Measurements from ENCODE around the gene GPR137B. TPM values are rescaled to one million over a fixed set of nuclear protein-coding genes. Genes with fewer than 3 reads are reported as not detected.
"Not testable (repeated sequence)": the region's sequence is repeated elsewhere in the genome, so short reads cannot be mapped to it uniquely, and the experiment has no call there.

The GPR137B gene
- total and polyA plus RNA-seq, 8 donors: 2.9 to 64.8 (median 12.5) TPM

GRCh38 chr1:236181059-236181458 is 38.7 kb downstream of the GPR137B start:
- 95 to 99% (median 96%) methylated on average over 3 of the region's 3 CpGs for WGBS, 5 donors
- H3K4me3 ChIP-seq: no peak overlapping the region
- H3K9me3 ChIP-seq: no peaks in the 10 kb centered on the region
- H3K27ac ChIP-seq: no peak overlapping the region
- DNase-seq: no peak
- TF ChIP-seq POLR2AphosphoS5 (IDR thresholded peaks at IDR 0.05) (no peak), POLR2A (IDR thresholded peaks at IDR 0.05) (no peak), EP300 (IDR thresholded peaks at IDR 0.05) (no peak), CTCF (IDR thresholded peaks at IDR 0.05) (no peak)
- intact Hi-C loops (cut with DNase I; ENCODE audit: low total_unique reads): no loop called here
- H3K36me3 ChIP-seq: peaks cover 0 to 48% (median 45%) of the 10 kb centered on the region in 4 donors
- no peaks in the 10 kb centered on the region for H3K27me3 ChIP-seq
- H3K4me1 ChIP-seq: no peaks in the 10 kb centered on the region

- DNase-seq: no peak
- 76 to 93% (median 91%) methylated on average over 4 of the region's 4 CpGs for WGBS, 5 donors
Observed at GRCh38 chr1:236185687-236186086, 43.3 kb downstream of the GPR137B start.

GRCh38 chr1:236186471-236186870 is 44.1 kb downstream of the GPR137B start:
- intact Hi-C loops (cut with DNase I; ENCODE audit: low total_unique reads); H3K27me3 ChIP-seq: not testable (repeated sequence)
- WGBS, 5 donors: 93 to 100% (median 98%) methylated on average over 2 of the region's 2 CpGs

More at GRCh38 chr1:236185687-236186086, 43.3 kb downstream of the GPR137B start:
- intact Hi-C loops (cut with DNase I; ENCODE audit: low total_unique reads): no loop called here
- Histone ChIP-seq H3K27me3 (no peaks in the 10 kb centered on the region), H3K4me1 (no peaks in the 10 kb centered on the region), H3K27ac (no peak overlapping the region), H3K9me3 (peaks cover 0 to 35% (median 0%) of the 10 kb centered on the region in 4 donors), H3K4me3 (no peak overlapping the region), H3K36me3 (peaks cover 0 to 35% (median 29%) of the 10 kb centered on the region in 4 donors)
- no peak for TF ChIP-seq POLR2A (IDR thresholded peaks at IDR 0.05)

GRCh38 chr1:236188084-236188483 is 45.7 kb downstream of the GPR137B start:
- H3K27me3 ChIP-seq; DNase-seq; H3K4me3 ChIP-seq; intact Hi-C loops (cut with DNase I; ENCODE audit: low total_unique reads); H3K4me1 ChIP-seq; H3K27ac ChIP-seq: not testable (repeated sequence)
- peaks cover 0 to 36% (median 27%) of the 10 kb centered on the region in 4 donors for H3K36me3 ChIP-seq
- WGBS, 5 donors: 85 to 100% (median 96%) methylated on average over 1 of the region's 1 CpG
- H3K9me3 ChIP-seq: peaks cover 4 to 55% (median 10%) of the 10 kb centered on the region in 4 donors

More at GRCh38 chr1:236186471-236186870, 44.1 kb downstream of the GPR137B start:
- Histone ChIP-seq H3K9me3 (peaks cover 0 to 43% (median 2%) of the 10 kb centered on the region in 4 donors), H3K36me3 (peaks cover 0 to 33% (median 22%) of the 10 kb centered on the region in 4 donors)
- not testable (repeated sequence) for DNase-seq, H3K27ac ChIP-seq, H3K4me3 ChIP-seq, H3K4me1 ChIP-seq

GRCh38 chr1:236193184-236193583 is 50.8 kb downstream of the GPR137B start:
- intact Hi-C loops (cut with DNase I; ENCODE audit: low total_unique reads): no loop called here
- 81 to 88% (median 82%) methylated on average over 2 of the region's 2 CpGs for WGBS, 5 donors
- Histone ChIP-seq H3K36me3 (peaks cover 0 to 45% (median 40%) of the 10 kb centered on the region in 4 donors), H3K27ac (no peak overlapping the region), H3K4me1 (no peaks in the 10 kb centered on the region), H3K4me3 (no peak overlapping the region), H3K9me3 (peaks cover 4 to 81% (median 32%) of the 10 kb centered on the region in 4 donors), H3K27me3 (no peaks in the 10 kb centered on the region)
- TF ChIP-seq CTCF (IDR thresholded peaks at IDR 0.05): no peak
- no peak for TF ChIP-seq POLR2A (IDR thresholded peaks at IDR 0.05)
- no peak for DNase-seq

- Histone ChIP-seq H3K27me3 (no peaks in the 10 kb centered on the region), H3K27ac (no peak overlapping the region), H3K4me3 (no peak overlapping the region), H3K4me1 (no peaks in the 10 kb centered on the region), H3K36me3 (peaks cover 0 to 34% (median 20%) of the 10 kb centered on the region in 4 donors), H3K9me3 (peaks cover 10 to 79% (median 60%) of the 10 kb centered on the region in 4 donors)
- DNase-seq: no peak
- intact Hi-C loops (cut with DNase I; ENCODE audit: low total_unique reads): no loop called here
- no peak for TF ChIP-seq CTCF (IDR thresholded peaks at IDR 0.05)
- no peak for TF ChIP-seq POLR2A (IDR thresholded peaks at IDR 0.05)
- no peak for TF ChIP-seq EP300 (IDR thresholded peaks at IDR 0.05)
- no peak for TF ChIP-seq POLR2AphosphoS5 (IDR thresholded peaks at IDR 0.05)
Observed at GRCh38 chr1:236200925-236201324, 58.6 kb downstream of the GPR137B start.
